ENCODE results near the gene ACSF3.
"Not testable (repeated sequence)": the region's sequence is repeated elsewhere in the genome, so short reads cannot be mapped to it uniquely, and the experiment has no call there.

The ACSF3 gene

GRCh38 chr16:89073346-89074071, 20.1 kb upstream of the ACSF3 start:
- TF ChIP-seq, protein P1, sequence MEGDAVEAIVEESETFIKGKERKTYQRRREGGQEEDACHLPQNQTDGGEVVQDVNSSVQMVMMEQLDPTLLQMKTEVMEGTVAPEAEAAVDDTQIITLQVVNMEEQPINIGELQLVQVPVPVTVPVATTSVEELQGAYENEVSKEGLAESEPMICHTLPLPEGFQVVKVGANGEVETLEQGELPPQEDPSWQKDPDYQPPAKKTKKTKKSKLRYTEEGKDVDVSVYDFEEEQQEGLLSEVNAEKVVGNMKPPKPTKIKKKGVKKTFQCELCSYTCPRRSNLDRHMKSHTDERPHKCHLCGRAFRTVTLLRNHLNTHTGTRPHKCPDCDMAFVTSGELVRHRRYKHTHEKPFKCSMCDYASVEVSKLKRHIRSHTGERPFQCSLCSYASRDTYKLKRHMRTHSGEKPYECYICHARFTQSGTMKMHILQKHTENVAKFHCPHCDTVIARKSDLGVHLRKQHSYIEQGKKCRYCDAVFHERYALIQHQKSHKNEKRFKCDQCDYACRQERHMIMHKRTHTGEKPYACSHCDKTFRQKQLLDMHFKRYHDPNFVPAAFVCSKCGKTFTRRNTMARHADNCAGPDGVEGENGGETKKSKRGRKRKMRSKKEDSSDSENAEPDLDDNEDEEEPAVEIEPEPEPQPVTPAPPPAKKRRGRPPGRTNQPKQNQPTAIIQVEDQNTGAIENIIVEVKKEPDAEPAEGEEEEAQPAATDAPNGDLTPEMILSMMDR (IDR thresholded peaks at IDR 0.05; ENCODE audit: insufficient read depth, low read depth, low read length, missing control alignments), result no peak
- H3K4me3 ChIP-seq (ENCODE audit: low read length), result no peak overlapping the region
- DNase-seq (ENCODE audit: low read depth), result no peak

DNA sequence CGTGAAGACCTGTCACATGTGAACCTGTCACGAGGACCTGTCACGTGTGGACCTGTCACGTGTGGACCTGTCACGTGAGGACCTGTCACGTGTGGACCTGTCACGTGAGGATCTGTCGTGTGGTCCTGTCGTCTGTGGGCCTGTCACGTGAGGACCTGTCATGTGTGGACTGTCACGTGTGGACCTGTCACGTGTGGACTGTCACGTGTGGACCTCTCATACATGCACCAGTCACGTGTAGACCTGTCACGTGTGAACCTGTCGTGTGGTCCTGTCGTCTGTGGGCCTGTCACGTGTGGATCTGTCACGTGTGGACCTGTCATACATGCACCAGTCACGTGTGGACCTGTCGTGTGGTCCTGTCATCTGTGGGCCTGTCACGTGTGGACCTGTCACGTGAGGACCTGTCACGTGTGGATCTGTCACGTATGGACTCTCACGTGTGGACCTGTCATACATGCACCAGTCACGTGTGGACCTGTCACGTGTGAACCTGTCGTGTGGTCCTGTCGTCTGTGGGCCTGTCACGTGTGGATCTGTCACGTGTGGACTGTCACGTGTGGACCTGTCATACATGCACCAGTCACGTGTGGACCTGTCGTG, 19.5 kb upstream of the ACSF3 start:
- not testable (repeated sequence) for H3K4me3 ChIP-seq (ENCODE audit: low read length); DNase-seq (ENCODE audit: low read depth)

GRCh38 chr16:89074803-89075688, 18.6 kb upstream of the ACSF3 start:
- DNase-seq (ENCODE audit: low read depth), result no peak
- TF ChIP-seq, protein P1 (IDR thresholded peaks at IDR 0.05; ENCODE audit: insufficient read depth, low read depth, low read length, missing control alignments), result no peak
- no peak overlapping the region for H3K4me3 ChIP-seq (ENCODE audit: low read length)

- DNase-seq (ENCODE audit: low read depth), result no peak
- TF ChIP-seq, protein P1 (IDR thresholded peaks at IDR 0.05; ENCODE audit: insufficient read depth, low read depth, low read length, missing control alignments), result no peak
- no peak overlapping the region for H3K4me3 ChIP-seq (ENCODE audit: low read length)
Observed at GRCh38 chr16:89076159-89076558, 17.5 kb upstream of the ACSF3 start.

DNA sequence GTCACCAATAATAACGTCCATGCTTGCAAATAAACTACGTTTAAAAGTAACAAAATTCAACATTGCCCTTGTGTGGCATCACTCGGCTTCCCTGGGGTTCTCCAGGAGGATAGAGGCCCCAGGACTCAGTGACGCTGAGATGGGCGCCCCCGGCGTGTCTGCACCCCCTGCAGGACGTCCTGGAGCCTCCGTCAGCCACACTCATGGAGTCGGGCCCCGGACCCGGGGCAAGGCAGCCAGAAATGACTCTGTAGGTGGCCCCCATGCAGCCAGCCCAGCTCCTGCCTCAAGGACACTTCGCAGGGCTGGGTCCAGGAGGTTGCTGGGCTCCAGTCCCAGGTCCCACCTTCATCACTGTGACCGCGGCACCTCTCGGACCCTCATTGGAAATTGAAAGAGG, 16.6 kb upstream of the ACSF3 start:
- H3K4me3 ChIP-seq (ENCODE audit: low read length), result no peak overlapping the region
- TF ChIP-seq, protein P1 (IDR thresholded peaks at IDR 0.05; ENCODE audit: insufficient read depth, low read depth, low read length, missing control alignments), result no peak
- DNase-seq (ENCODE audit: low read depth), result no peak

- DNase-seq (ENCODE audit: low read depth), result no peak
- TF ChIP-seq, protein P1 (IDR thresholded peaks at IDR 0.05; ENCODE audit: insufficient read depth, low read depth, low read length, missing control alignments), result no peak
- no peak overlapping the region for H3K4me3 ChIP-seq (ENCODE audit: low read length)
Observed at GRCh38 chr16:89078172-89078571, 15.5 kb upstream of the ACSF3 start.

DNA sequence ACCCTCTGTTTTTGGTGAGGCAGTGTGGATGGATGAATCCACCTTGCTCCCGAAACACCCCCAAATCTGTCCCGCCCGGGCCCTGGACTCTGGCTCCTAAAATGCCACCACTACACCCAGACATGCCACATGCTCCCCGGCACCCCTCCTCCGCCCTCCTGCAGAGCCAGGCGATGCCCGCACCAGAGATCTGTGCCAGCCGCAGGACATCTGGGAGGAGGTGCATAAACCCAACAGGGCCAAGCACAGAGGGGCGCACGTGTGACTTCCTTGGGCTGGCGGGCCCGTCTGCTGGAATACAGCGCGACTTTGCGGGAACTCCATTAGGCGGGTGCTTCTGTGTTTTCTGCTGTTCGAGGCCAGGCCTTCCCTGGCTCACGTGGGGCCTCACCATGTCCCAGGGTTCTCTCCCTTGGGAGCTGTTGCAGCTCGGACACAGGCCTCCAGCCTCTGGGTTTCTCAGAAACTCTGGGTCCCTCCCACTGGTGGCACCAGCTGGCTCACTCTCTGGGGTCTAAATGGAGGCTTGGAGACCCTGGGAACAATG, 14.1 kb upstream of the ACSF3 start:
- no peak overlapping the region for H3K4me3 ChIP-seq (ENCODE audit: low read length)
- DNase-seq (ENCODE audit: low read depth), result no peak
- TF ChIP-seq, protein P1 (IDR thresholded peaks at IDR 0.05; ENCODE audit: insufficient read depth, low read depth, low read length, missing control alignments), result no peak

Data from epithelial cell of esophagus (primary cell).